Ramos (cell line): ENCODE data around the gene CTXND1.

ENCODE experiments used
- in situ Hi-C: fragments of 300-500 bp; cut with MboI; formaldehyde crosslinking; loops from one replicate; pipeline ENCODE4 v1.14.3; 2022; ENCODE audit warnings: low sequenced_read_pairs; ENCODE audit not compliant: unreplicated experiment

Gene CTXND1

DNA sequence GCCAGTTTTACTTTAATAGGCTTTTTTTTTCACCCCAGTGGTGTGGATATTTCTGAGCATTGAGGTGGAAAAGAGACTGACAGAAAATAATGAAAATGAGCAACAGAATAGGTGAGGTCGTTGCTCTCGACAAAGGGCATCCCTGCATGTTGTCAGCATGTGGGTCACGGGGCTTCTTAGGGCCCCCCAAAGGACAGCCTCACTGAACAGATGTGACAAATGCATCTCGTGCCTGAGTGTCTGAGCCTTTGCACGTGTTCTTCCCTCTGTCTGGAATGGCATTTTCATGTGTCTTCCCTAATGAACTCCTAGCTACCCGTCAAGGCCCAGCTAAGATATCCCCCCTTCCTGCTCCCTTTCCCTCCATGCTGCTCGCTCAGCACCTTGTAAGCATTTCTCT, 67.5 kb downstream of the CTXND1 start:
- in situ Hi-C loops, result no loop called here

DNA sequence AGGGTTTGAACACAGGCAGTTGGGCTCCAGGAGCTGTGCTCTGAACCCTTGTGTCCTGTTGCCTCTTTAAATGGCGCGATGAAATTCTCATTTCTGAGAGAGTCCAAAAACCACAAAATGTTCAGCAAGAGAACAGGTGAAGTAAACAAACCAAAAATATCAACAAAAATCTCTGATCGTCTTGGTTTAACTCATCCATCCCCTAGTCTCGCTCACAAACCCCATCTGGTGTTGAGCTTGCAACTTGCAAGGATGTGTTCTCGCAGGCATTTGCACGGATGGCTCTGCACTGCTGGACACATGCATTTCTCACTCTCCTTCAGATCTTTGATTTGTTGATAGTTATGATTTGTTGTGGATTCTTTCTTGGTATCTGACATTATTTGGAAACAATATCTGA, 68.1 kb downstream of the CTXND1 start:
- in situ Hi-C loops, result no loop called here

GRCh38 chr15:80183306-80183705, 68.7 kb downstream of the CTXND1 start:
- in situ Hi-C loops, result no loop called here

- in situ Hi-C loops, result no loop called here
These were observed 69.3 kb downstream of the CTXND1 start for GRCh38 chr15:80182611-80183261.

DNA sequence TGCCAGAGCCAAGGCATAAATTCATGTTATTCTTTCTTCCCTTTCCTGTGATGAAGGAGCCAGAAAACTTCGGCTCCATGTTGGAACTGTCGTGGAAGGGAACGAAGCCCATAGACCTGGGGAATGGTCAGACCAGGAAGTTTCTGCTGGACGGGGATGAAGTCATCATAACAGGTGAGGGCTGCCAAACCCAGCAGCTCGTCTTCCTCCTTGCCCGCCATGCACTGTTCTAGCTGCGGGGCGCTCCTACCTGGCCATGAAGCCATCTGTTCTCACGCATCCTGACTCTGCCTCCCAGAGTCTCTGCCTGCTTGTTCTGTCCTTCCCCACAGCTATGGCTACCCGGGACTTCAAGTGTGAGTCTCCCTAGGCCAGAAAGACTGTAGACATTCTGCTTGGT, 71.0 kb downstream of the CTXND1 start:
- in situ Hi-C loops, result no loop called here

DNA sequence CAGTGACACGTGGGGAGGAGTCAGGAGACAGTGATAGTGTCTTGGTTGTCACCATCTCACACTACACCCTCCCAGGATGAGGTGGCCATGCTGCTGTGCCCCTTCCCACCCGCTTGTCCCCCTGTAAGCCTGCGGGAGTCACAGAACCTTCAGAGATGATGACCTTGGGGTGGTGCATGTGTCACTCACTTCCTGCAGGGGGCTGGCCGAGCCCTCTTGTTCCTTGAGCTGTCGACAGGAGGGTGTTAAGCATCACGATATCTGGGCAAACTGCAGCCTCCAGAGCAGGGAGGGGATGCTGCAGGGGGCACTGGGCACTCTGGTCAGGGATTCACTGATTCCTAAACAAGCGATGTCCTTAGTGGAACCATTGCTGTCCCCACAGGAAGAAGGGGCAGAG, 71.5 kb downstream of the CTXND1 start:
- in situ Hi-C loops, result no loop called here

GRCh38 chr15:80179935-80180334, 72.1 kb downstream of the CTXND1 start:
- in situ Hi-C loops, result loop anchor here (10.0 kb wide), 1 partner anchor 795 kb away; no protein-coding TSS in a partner anchor

- in situ Hi-C loops, result loop anchor here (10.0 kb wide), 1 partner anchor 794 kb away; no protein-coding TSS in a partner anchor
These were observed 72.8 kb downstream of the CTXND1 start for GRCh38 chr15:80179025-80179759.

GRCh38 chr15:80177156-80177555, 74.9 kb downstream of the CTXND1 start:
- in situ Hi-C loops, result loop anchor here (10.0 kb wide), 1 partner anchor 792 kb away; no protein-coding TSS in a partner anchor

DNA sequence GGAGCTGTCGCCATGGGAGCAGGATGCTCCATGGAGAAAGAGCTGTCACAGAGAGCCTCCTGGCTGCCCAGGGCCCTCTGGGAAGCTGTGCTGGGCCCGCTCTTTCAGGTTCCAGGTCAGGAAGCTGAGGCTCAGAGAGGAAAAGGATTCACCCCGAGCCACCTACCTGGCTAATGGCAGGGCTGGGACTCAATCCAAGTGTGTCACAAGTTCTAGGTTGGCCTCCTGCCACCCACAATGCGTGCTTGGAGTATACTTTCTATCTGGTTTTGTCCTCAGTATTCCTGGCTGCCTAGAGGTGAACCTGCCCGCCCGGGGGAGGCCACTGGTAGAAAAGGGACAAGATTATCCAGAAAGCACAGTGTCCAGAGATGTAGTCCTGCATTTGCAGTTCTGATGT, 75.6 kb downstream of the CTXND1 start:
- in situ Hi-C loops, result loop anchor here (10.0 kb wide), 1 partner anchor 792 kb away; no protein-coding TSS in a partner anchor

DNA sequence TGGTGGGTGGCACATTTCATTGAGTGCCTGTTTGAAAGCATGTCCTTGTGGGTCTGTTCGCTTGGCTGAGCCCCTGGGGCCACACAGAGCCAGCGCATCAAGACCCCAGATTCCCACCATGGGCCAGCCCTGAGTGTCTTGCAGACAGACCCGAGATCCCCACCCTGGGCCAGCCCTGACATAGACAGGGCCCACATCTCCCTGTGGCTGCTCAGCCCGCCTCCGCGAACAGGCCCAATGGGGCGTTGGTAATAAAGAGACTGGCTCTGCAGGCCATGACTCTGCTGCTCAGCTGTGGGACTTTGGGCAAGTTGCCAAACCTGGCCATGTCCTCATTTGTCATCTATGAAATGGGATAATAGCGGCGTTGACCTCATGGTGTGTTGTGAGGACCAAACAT, 76.6 kb downstream of the CTXND1 start:
- in situ Hi-C loops, result loop anchor here (10.0 kb wide), 1 partner anchor 791 kb away; no protein-coding TSS in a partner anchor

DNA sequence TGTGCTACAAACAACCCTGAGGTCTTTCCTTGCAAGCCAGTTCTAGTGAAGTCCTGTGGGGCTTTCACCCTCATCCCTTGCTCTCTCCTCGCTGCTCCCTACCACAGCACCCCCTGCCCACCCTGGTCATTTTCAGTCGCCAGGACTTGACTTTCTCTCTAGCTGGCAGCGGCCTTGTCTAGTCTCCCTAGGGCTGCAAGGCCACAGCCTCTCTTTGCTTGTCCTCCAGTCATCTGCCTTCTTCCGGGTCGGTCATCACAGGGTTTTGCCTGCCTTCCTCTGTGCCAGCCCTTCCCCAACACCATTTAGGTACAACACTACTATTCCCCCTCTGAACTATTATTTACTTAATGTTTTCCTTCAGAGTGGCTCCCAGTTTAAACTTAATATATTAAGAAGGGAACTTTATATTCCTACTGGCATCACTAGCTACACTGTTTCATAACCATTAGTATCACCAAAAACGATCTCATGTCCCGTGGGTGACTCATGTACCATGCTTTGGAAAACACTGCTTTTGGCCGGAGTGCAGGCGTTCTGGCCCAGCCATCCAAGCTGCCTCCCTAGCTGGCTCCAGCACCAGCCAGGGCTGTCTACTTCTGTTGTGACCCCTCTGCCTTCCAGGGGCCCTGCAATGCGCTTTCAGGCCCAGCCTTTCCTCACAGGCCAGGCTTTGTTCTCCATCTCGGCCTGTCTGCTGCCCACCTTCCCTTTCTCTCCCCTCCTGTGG, 77.8 kb downstream of the CTXND1 start:
- in situ Hi-C loops, result loop anchor here (10.0 kb wide), 1 partner anchor 789 kb away; no protein-coding TSS in a partner anchor

DNA sequence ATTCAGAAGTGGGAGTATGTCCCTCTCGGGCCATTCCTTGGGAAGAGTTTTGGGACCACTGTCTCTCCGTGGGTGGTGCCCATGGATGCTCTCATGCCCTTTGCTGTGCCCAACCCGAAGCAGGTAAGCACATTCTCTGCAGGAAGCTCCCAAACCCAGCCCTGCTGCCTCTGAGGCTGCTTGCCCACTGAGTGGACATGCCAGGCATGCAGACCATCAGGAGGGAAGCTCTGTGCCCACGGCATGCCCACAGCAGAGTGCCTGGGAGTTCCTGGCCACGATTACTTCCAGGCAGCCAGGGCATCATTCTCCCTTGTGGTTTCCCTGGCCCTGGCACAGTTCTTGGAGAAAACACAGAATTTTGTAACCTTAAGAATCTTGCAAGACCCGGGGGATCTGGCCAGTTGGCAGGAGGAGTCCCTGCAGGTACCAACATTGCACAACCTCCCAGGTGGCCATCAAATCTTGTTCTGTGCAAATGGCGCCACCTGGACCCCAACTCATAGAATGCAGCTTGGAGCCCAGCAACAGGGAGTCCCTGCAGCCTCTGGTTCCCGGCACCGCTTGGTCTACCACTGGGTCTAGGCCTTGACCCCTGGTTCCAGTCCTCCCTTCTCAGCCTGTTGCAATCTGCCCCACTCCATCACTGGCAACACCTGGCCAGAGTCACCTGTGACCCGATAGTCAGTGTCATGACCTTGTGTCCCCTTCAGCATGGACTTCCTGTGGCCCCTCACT, 78.8 kb downstream of the CTXND1 start:
- in situ Hi-C loops, result loop anchor here (10.0 kb wide), 1 partner anchor 788 kb away; no protein-coding TSS in a partner anchor

DNA sequence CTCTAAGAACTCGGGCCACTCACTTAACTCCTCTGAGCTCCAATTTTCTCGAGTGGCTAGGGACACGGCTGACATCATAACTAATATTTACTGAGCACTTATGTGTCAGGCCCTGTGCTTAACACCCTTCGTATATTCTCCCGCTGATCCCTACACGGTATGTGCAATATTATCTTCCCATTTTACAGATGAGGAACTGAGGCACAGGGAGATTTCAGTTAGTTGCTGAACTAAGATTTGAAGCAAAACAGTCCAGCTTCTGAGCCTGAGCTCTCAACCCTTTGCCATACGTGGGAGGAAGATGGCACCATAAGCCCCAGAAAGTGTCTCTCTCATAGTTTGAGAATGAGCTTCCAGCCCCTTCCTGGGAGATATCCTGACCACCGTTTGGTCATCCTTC, 79.6 kb downstream of the CTXND1 start:
- in situ Hi-C loops, result loop anchor here (10.0 kb wide), 1 partner anchor 788 kb away; no protein-coding TSS in a partner anchor

DNA sequence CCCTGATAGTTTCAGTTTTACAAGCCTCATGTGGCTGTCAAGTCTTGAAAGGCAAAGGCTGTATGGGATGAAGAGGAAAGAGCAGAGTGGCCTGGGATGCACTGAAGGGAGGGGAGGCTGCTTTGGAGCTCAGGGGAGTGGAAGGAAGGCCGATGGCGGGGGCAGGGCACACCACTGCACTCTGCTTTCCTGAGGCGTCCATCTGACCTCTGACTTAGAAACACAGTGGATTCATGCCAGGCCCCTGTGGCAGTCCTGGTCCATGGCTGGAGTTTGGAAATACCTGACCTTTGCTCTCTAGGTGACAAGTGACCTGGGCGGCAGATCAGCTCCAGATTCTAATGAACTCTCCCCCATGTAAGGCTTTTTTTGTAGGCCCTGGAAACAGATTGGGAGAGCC, 80.2 kb downstream of the CTXND1 start:
- in situ Hi-C loops, result loop anchor here (10.0 kb wide), 1 partner anchor 787 kb away; no protein-coding TSS in a partner anchor

- in situ Hi-C loops, result loop anchor here (10.0 kb wide), 1 partner anchor 786 kb away; no protein-coding TSS in a partner anchor
These were observed 81.4 kb downstream of the CTXND1 start for GRCh38 chr15:80170596-80170995.

- in situ Hi-C loops, result loop anchor here (10.0 kb wide), 1 partner anchor 785 kb away; no protein-coding TSS in a partner anchor
These were observed 82.2 kb downstream of the CTXND1 start for GRCh38 chr15:80169768-80170357.

DNA sequence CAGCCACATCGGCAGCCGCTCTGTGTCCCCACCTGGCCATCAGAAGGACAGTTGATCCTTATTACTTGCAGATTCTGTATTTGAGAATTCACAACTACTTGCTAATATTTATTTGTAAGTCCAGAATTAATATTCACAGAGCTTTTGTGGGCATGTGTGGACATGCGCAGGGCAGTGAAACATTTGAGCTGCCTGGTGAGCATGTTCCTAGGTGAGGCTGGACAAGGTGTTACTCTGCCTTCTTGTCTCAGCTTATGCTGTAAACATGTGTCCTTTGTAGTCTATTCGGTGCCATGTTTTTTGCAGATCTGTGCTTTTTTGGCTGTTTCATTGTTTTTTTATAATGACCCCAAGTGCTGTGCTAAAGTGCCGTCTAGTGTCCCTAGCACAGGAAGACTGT, 83.6 kb downstream of the CTXND1 start:
- in situ Hi-C loops, result no loop called here

DNA sequence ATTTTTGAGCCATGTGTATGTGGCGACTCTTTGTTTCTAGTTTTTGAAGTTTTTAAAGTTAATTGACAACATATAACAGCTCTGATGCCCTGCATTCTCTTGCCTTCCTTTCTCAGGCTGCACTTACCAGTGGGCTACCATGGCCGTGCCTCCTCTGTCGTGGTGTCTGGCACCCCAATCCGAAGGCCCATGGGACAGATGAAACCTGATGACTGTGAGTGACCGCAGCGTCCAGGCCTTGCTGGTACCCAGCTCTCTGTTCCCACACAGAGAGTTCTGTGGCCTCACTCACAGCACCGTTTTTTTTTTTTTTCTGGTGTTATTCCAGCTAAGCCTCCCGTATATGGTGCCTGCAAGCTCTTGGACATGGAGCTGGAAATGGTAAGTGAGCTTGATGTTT, 84.1 kb downstream of the CTXND1 start:
- in situ Hi-C loops, result no loop called here
